ENCODE data around the gene DOK6.

DOK6 gene

GRCh38 chr18:69736730-69737129, 336.0 kb downstream of the DOK6 start:
- no peak for DNase-seq

GRCh38 chr18:69737851-69738250, 337.2 kb downstream of the DOK6 start:
- no peak for DNase-seq

GRCh38 chr18:69747388-69747787, 346.7 kb downstream of the DOK6 start:
- DNase-seq: no peak

GRCh38 chr18:69752737-69753380, 352.2 kb downstream of the DOK6 start:
- DNase-seq: no peak

GRCh38 chr18:69754108-69754507, 353.4 kb downstream of the DOK6 start:
- no peak for DNase-seq

- no peak for DNase-seq
These were observed 354.4 kb downstream of the DOK6 start for GRCh38 chr18:69755041-69755440.

- no peak for DNase-seq
These were observed 355.3 kb downstream of the DOK6 start for GRCh38 chr18:69755856-69756496.

- peak in 7 of 56 donors; percentile 1 to 31 (median 7) for DNase-seq
These were observed 357.0 kb downstream of the DOK6 start for GRCh38 chr18:69757733-69758132.

- DNase-seq: no peak
These were observed 357.8 kb downstream of the DOK6 start for GRCh38 chr18:69758458-69758857.

GRCh38 chr18:69759046-69759445, 358.4 kb downstream of the DOK6 start:
- DNase-seq: peak in 1 of 56 donors; percentile 2

GRCh38 chr18:69763002-69763401, 362.3 kb downstream of the DOK6 start:
- DNase-seq: no peak

GRCh38 chr18:69763821-69764220, 363.1 kb downstream of the DOK6 start:
- DNase-seq: no peak

GRCh38 chr18:69770238-69770637, 369.6 kb downstream of the DOK6 start:
- DNase-seq: no peak

- no peak for DNase-seq
These were observed 374.1 kb downstream of the DOK6 start for GRCh38 chr18:69774831-69775230.

- no peak for DNase-seq
These were observed 376.6 kb downstream of the DOK6 start for GRCh38 chr18:69777248-69777647.

- DNase-seq: no peak
These were observed 378.0 kb downstream of the DOK6 start for GRCh38 chr18:69778680-69779079.

- no peak for DNase-seq
These were observed 380.2 kb downstream of the DOK6 start for GRCh38 chr18:69780851-69781250.

GRCh38 chr18:69784815-69785214, 384.1 kb downstream of the DOK6 start:
- no peak for DNase-seq

GRCh38 chr18:69785466-69785865, 384.8 kb downstream of the DOK6 start:
- no peak for DNase-seq

- no peak for DNase-seq
These were observed 385.7 kb downstream of the DOK6 start for GRCh38 chr18:69786427-69786826.

GRCh38 chr18:69787825-69788547, 387.3 kb downstream of the DOK6 start:
- DNase-seq: no peak

- DNase-seq: no peak
These were observed 389.1 kb downstream of the DOK6 start for GRCh38 chr18:69789794-69790193.

GRCh38 chr18:69790649-69791048, 390.0 kb downstream of the DOK6 start:
- no peak for DNase-seq
